Lower leg skin (tissue), 4 donors: ENCODE measurements around the gene CTNND2. TPM values are rescaled to one million over a fixed set of nuclear protein-coding genes. Genes with fewer than 3 reads are reported as not detected.

Experiments used
- DNase-seq, 2 donors: peaks; one replicate each; pipeline ENCODE4 v3.0.0-alpha.2; 2019; ENCODE audit warnings: low spot score in 2 of 2
- H3K4me3 ChIP-seq: fragments of 200-600 bp; sonication (generic); 2 replicates; pipeline ENCODE4 v1.5.1; 2017; ENCODE audit warnings: mild to moderate bottlenecking, low read depth; ENCODE audit not compliant: poor library complexity, severe bottlenecking
- CTCF ChIP-seq, 3 donors: fragments of 450-650 bp; IDR thresholded peaks; one replicate each; pipeline ENCODE4 v1.5.1; 2016; ENCODE audit warnings: antibody characterized with exemption in 3 of 3, mild to moderate bottlenecking in 3 of 3, moderate library complexity in 2 of 3
- POLR2A ChIP-seq, 2 donors: fragments of 450-650 bp; IDR thresholded peaks; one replicate each; pipeline ENCODE4 v1.6.1; 2016 to 2017; ENCODE audit warnings: antibody characterized with exemption in 2 of 2, mild to moderate bottlenecking in 1 of 2, moderate library complexity in 1 of 2
- WGBS, 2 donors: methylation state at CpG; one replicate each; pipeline ENCODE4 v1.1.5; 2018; 5-methylcytosine and 5-hydroxymethylcytosine counted together
- intact Hi-C: fragments of 100-400 bp; cut with DNase I; formaldehyde crosslinking; loops from one replicate; pipeline ENCODE4 v1.15.0; 2023; ENCODE audit warnings: low total_unique reads
- total RNA-seq, 4 donors: library from RNA; depleted of rRNA; stranded (reverse); fragments of >200 nt; gene quantifications; one replicate each; pipeline ENCODE4 v1.1.0, GENCODE V29; 2016

The CTNND2 gene
- total RNA-seq, 4 donors from 2014 or later = 0.21 to 2.9 (median 0.55) TPM

- intact Hi-C loops = loop anchor here (1.0 kb wide), 1 partner anchor 18 kb away; no protein-coding TSS in a partner anchor
- no peak overlapping the region for H3K4me3 ChIP-seq
- 71 to 88% methylated on average over 2 of the region's 2 CpGs for whole genome bisulfite sequencing, 2 donors
- TF ChIP-seq POLR2A (IDR thresholded peaks at IDR 0.05) (no peak), CTCF (IDR thresholded peaks at IDR 0.05) (no peak)
- no peak for DNase-seq
Observed at GRCh38 chr5:11476866-11477265, 427.4 kb downstream of the CTNND2 start.

- TF ChIP-seq POLR2A (IDR thresholded peaks at IDR 0.05) (no peak), CTCF (IDR thresholded peaks at IDR 0.05) (no peak)
- intact Hi-C loops = no loop called here
- no peak for DNase-seq
- WGBS, 2 donors = 85% methylated on average over 6 of the region's 6 CpGs
- no peak overlapping the region for H3K4me3 ChIP-seq
Observed at GRCh38 chr5:11468334-11469039, 435.8 kb downstream of the CTNND2 start.

GRCh38 chr5:11467588-11467987 is 436.7 kb downstream of the CTNND2 start:
- no peak overlapping the region for H3K4me3 ChIP-seq
- intact Hi-C loops = no loop called here
- TF ChIP-seq CTCF (IDR thresholded peaks at IDR 0.05) (no peak), POLR2A (IDR thresholded peaks at IDR 0.05) (no peak)
- DNase-seq = no peak
- 90 to 91% methylated on average over 2 of the region's 2 CpGs for WGBS, 2 donors

- no peak overlapping the region for H3K4me3 ChIP-seq
- DNase-seq = no peak
- TF ChIP-seq POLR2A (IDR thresholded peaks at IDR 0.05) (no peak), CTCF (IDR thresholded peaks at IDR 0.05) (no peak)
- intact Hi-C loops = loop anchor here (1.0 to 5.0 kb wide), 3 partner anchors 17 to 248 kb away; no protein-coding TSS in a partner anchor
- WGBS, 2 donors = 66 to 72% methylated on average over 2 of the region's 2 CpGs
Observed at GRCh38 chr5:11459716-11460115, 444.5 kb downstream of the CTNND2 start.

GRCh38 chr5:11455505-11455904 is 448.7 kb downstream of the CTNND2 start:
- WGBS, 2 donors = 88 to 90% methylated on average over 2 of the region's 2 CpGs
- TF ChIP-seq POLR2A (IDR thresholded peaks at IDR 0.05) (no peak), CTCF (IDR thresholded peaks at IDR 0.05) (no peak)
- H3K4me3 ChIP-seq = no peak overlapping the region
- intact Hi-C loops = loop anchor here (5.0 kb wide), 1 partner anchor 252 kb away; no protein-coding TSS in a partner anchor
- no peak for DNase-seq

- intact Hi-C loops = no loop called here
- TF ChIP-seq POLR2A (IDR thresholded peaks at IDR 0.05) (no peak), CTCF (IDR thresholded peaks at IDR 0.05) (no peak)
- no peak overlapping the region for H3K4me3 ChIP-seq
- 93 to 94% methylated on average over 2 of the region's 2 CpGs for WGBS, 2 donors
- DNase-seq = no peak
Observed at GRCh38 chr5:11452852-11453251, 451.4 kb downstream of the CTNND2 start.
